GM12878 (cell line): ENCODE data around the gene SCAMP5. TPM values are rescaled to one million over a fixed set of nuclear protein-coding genes. Genes with fewer than 3 reads are reported as not detected.

ENCODE experiments used
- CHD1 ChIP-seq: IDR thresholded peaks from 2 replicates; pipeline ENCODE4 v1.6.1; 2012; ENCODE audit warnings: low read depth, low read length, improper control_type of control experiment
- CREB1 ChIP-seq: IDR thresholded peaks from 2 replicates; pipeline ENCODE4 v1.6.1; 2012; ENCODE audit warnings: low read depth, mild to moderate bottlenecking, inconsistent platforms
- EGR1 ChIP-seq, 2 experiments: IDR thresholded peaks; 1 replicate in 1 of 2; 2 replicates in 1 of 2; pipeline ENCODE4 v1.6.1; 2011 to 2012; ENCODE audit warnings: low read depth in 2 of 2, low read length in 2 of 2, borderline replicate concordance in 1 of 2, mild to moderate bottlenecking in 1 of 2, moderate library complexity in 1 of 2
- HDAC2 ChIP-seq: fragments of 200-600 bp; sonication (generic); IDR thresholded peaks from 2 replicates; pipeline ENCODE4 v1.6.1; 2017
- HDAC6 ChIP-seq: fragments of 200-600 bp; sonication (generic); IDR thresholded peaks from one replicate; pipeline ENCODE4 v1.8.0; 2017; ENCODE audit warnings: antibody characterized with exemption; ENCODE audit not compliant: unreplicated experiment
- MAX ChIP-seq: IDR thresholded peaks from 2 replicates; pipeline ENCODE4 v1.6.1; 2012; ENCODE audit warnings: low read depth, low read length, improper control_type of control experiment
- MEF2A ChIP-seq: IDR thresholded peaks from 2 replicates; pipeline ENCODE4 v1.6.1; 2011; ENCODE audit warnings: low read depth, mild to moderate bottlenecking, low read length, moderate library complexity; ENCODE audit not compliant: insufficient read depth
- MXI1 ChIP-seq: fragments of 150-350 bp; IDR thresholded peaks from 2 replicates; pipeline ENCODE4 v1.6.1; 2011; ENCODE audit warnings: low read depth, mild to moderate bottlenecking, inconsistent platforms, low read length, improper control_type of control experiment
- NR2F1 ChIP-seq: fragments of 450-650 bp; conservative IDR thresholded peaks from 2 replicates; pipeline ENCODE4 v1.6.1; 2017; ENCODE audit warnings: mild to moderate bottlenecking
- PAX5 ChIP-seq: IDR thresholded peaks from 2 replicates; pipeline ENCODE4 v1.6.1; 2011; ENCODE audit warnings: low read depth, low read length, borderline replicate concordance
- SIX5 ChIP-seq: IDR thresholded peaks from 2 replicates; pipeline ENCODE4 v1.6.1; 2011; ENCODE audit warnings: mild to moderate bottlenecking, low read depth, low read length, moderate library complexity; ENCODE audit not compliant: severe bottlenecking
- SKIL ChIP-seq: fragments of 450-650 bp; IDR thresholded peaks from 2 replicates; pipeline ENCODE4 v1.6.1; 2017; ENCODE audit warnings: mild to moderate bottlenecking, low read depth, inconsistent platforms; ENCODE audit not compliant: poor library complexity, severe bottlenecking
- SREBF2 ChIP-seq: IDR thresholded peaks from 2 replicates; pipeline ENCODE4 v1.6.1; 2012; ENCODE audit warnings: mild to moderate bottlenecking, low read length
- TARDBP ChIP-seq: IDR thresholded peaks from 2 replicates; pipeline ENCODE4 v1.6.1; 2016; ENCODE audit warnings: borderline replicate concordance
- TCF3 ChIP-seq: IDR thresholded peaks from 2 replicates; pipeline ENCODE4 v1.6.1; 2012; ENCODE audit warnings: low read depth, mild to moderate bottlenecking, low read length, borderline replicate concordance; ENCODE audit not compliant: insufficient read depth
- ZBED1 ChIP-seq: IDR thresholded peaks from 2 replicates; pipeline ENCODE4 v1.6.1; 2016; ENCODE audit warnings: borderline replicate concordance
- ZBTB40 ChIP-seq: fragments of 450-650 bp; IDR thresholded peaks from 2 replicates; pipeline ENCODE4 v1.6.1; 2016; ENCODE audit warnings: mild to moderate bottlenecking, moderate library complexity, borderline replicate concordance
- ZNF24 ChIP-seq: fragments of 450-650 bp; IDR thresholded peaks from 2 replicates; pipeline ENCODE4 v1.6.1; 2017; ENCODE audit warnings: antibody characterized with exemption, mild to moderate bottlenecking
- ZNF274 ChIP-seq: IDR thresholded peaks from one replicate; pipeline ENCODE4 v1.8.0; 2011; ENCODE audit not compliant: insufficient read length, insufficient read depth
- ZSCAN29 ChIP-seq: fragments of 450-650 bp; IDR thresholded peaks from 2 replicates; pipeline ENCODE4 v1.6.1; 2017; ENCODE audit warnings: mild to moderate bottlenecking, moderate library complexity
- polyA plus RNA-seq, 11 experiments: library from polyadenylated mRNA; depleted of rRNA in 4 of 11; unstranded in 6 of 11; stranded (reverse) in 5 of 11; fragments of >200 nt; fragmentation: Nextera tagmentation in 4 of 11; fragmentation: Illumina TruSeq in 1 of 11; extraction: Ambion mirVana in 4 of 11; extraction: Trizol in 1 of 11; gene quantifications; 1 replicate in 1 of 11; 2 replicates in 10 of 11; pipeline versions ENCODE4 v1.2.1 to v1.2.3, GENCODE V29; 2011 to 2016; ENCODE audit warnings: inconsistent platforms in 2 of 11, missing spikeins in 2 of 11, low read depth in 1 of 11
- total RNA-seq, 4 experiments: library from RNA; depleted of rRNA in 3 of 4; stranded (reverse); fragments of >200 nt in 3 of 4; fragmentation: Illumina TruSeq in 1 of 4; extraction: Trizol in 1 of 4; gene quantifications; 2 replicates each; pipeline versions ENCODE4 v1.2.1 to v1.2.3, GENCODE V29; 2013 to 2021
- TF ChIP-seq, protein P1 (sequence below): fragments of 450-650 bp; IDR thresholded peaks from 2 replicates; pipeline ENCODE4 v1.6.1; 2018; ENCODE audit warnings: mild to moderate bottlenecking, low read depth, moderate library complexity; ENCODE audit not compliant: partially characterized antibody

The SCAMP5 gene
- total and polyA plus RNA-seq, 10 of the 15 experiments (the other 5 are each of a cell fraction or from before 2014, with no cell fraction given) = 1.6 to 41.6 (median 16.9) TPM

- no peak for TF ChIP-seq ZBTB40
- TF ChIP-seq CREB1 = no peak
- no peak for TF ChIP-seq SIX5
- TF ChIP-seq TCF3 = peak; percentile 98
- TF ChIP-seq ZNF274 = no peak
- TF ChIP-seq MAX = peak; percentile 90
- TF ChIP-seq HDAC2 = no peak
- TF ChIP-seq MXI1 = peak; percentile 92
- peak; percentile 95 for TF ChIP-seq PAX5
- TF ChIP-seq EGR1 (IDR thresholded peaks at IDR 0.05; ENCODE audit: borderline replicate concordance in 1 of 2, low read depth in 2 of 2, low read length in 2 of 2) = 0 out of 3 replicates have a peak, but pooled peaks of 1 of the 2 experiments have one; percentile 43
- TF ChIP-seq MEF2A = peak; percentile 65
- TF ChIP-seq, protein P1, sequence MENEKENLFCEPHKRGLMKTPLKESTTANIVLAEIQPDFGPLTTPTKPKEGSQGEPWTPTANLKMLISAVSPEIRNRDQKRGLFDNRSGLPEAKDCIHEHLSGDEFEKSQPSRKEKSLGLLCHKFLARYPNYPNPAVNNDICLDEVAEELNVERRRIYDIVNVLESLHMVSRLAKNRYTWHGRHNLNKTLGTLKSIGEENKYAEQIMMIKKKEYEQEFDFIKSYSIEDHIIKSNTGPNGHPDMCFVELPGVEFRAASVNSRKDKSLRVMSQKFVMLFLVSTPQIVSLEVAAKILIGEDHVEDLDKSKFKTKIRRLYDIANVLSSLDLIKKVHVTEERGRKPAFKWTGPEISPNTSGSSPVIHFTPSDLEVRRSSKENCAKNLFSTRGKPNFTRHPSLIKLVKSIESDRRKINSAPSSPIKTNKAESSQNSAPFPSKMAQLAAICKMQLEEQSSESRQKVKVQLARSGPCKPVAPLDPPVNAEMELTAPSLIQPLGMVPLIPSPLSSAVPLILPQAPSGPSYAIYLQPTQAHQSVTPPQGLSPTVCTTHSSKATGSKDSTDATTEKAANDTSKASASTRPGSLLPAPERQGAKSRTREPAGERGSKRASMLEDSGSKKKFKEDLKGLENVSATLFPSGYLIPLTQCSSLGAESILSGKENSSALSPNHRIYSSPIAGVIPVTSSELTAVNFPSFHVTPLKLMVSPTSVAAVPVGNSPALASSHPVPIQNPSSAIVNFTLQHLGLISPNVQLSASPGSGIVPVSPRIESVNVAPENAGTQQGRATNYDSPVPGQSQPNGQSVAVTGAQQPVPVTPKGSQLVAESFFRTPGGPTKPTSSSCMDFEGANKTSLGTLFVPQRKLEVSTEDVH = no peak
- peak; percentile 74 for TF ChIP-seq ZNF24
- TF ChIP-seq SKIL = peak; percentile 98
- no peak for TF ChIP-seq SREBF2
- no peak for TF ChIP-seq HDAC6
- peak; percentile 100 for TF ChIP-seq NR2F1
- peak; percentile 86; the same call in 1 of the 2 replicates for TF ChIP-seq TARDBP
- peak; percentile 63; the same call in 1 of the 2 replicates for TF ChIP-seq ZSCAN29
- TF ChIP-seq CHD1 = no peak
- peak; percentile 98 for TF ChIP-seq ZBED1
These were observed 47.6 kb downstream of the SCAMP5 start (continued) for GRCh38 chr15:75042730-75043508.
